CD14-positive monocyte (primary cell): ENCODE data around the gene SARS1. TPM values are rescaled to one million over a fixed set of nuclear protein-coding genes. Genes with fewer than 3 reads are reported as not detected.

Experiments used
- DNase-seq, 3 donors: peaks; one replicate each; pipeline ENCODE4 v3.0.0-alpha.2; 2011 to 2022
- H2AFZ ChIP-seq: 2 replicates; pipeline ENCODE4 v1.6.0; 2012; ENCODE audit warnings: mild to moderate bottlenecking, low read depth, low read length, inconsistent platforms; ENCODE audit not compliant: insufficient read depth, poor library complexity, severe bottlenecking
- H3K27ac ChIP-seq, 2 donors: 1 replicate in 1 of 2; 2 replicates in 1 of 2; pipeline ENCODE4 v1.5.1; 2012 to 2013; ENCODE audit warnings: low read length in 2 of 2, control low read depth in 1 of 2, inconsistent platforms in 1 of 2, low read depth in 1 of 2, mild to moderate bottlenecking in 1 of 2
- H3K27me3 ChIP-seq, 2 donors: one replicate each; pipeline versions ENCODE4 v1.6.0 to v1.6.1; 2011 to 2013; ENCODE audit warnings: low read length in 2 of 2; ENCODE audit not compliant: control insufficient read depth in 2 of 2, insufficient read depth in 2 of 2
- H3K36me3 ChIP-seq, 2 donors: replicated peaks in 1 of 2; 1 replicate in 1 of 2; 2 replicates in 1 of 2; pipeline versions ENCODE4 v1.5.1 to v1.6.1; 2012 to 2013; ENCODE audit warnings: low read length in 2 of 2, control low read depth in 1 of 2, inconsistent platforms in 1 of 2, mild to moderate bottlenecking in 1 of 2; ENCODE audit not compliant: insufficient read depth in 2 of 2, control insufficient read depth in 1 of 2
- H3K4me1 ChIP-seq, 2 donors: 1 replicate in 1 of 2; 2 replicates in 1 of 2; pipeline versions ENCODE4 v1.5.1 to v1.6.1; 2012 to 2013; ENCODE audit warnings: low read length in 2 of 2, control low read depth in 1 of 2, inconsistent platforms in 1 of 2, mild to moderate bottlenecking in 1 of 2, moderate library complexity in 1 of 2; ENCODE audit not compliant: insufficient read depth in 2 of 2, control insufficient read depth in 1 of 2
- H3K4me2 ChIP-seq: replicated peaks from 2 replicates; pipeline ENCODE3; 2012; ENCODE audit warnings: low read length, moderate library complexity, mild to moderate bottlenecking; ENCODE audit not compliant: poor library complexity, severe bottlenecking; ENCODE audit errors: extremely low read depth
- H3K4me3 ChIP-seq, 3 experiments: fragments of 200-600 bp in 1 of 3; sonication (generic) in 1 of 3; replicated peaks in 1 of 3; 1 replicate in 2 of 3; 2 replicates in 1 of 3; pipeline ENCODE4 v1.5.1; 2011 to 2013; ENCODE audit warnings: low read length in 3 of 3, mild to moderate bottlenecking in 3 of 3, control low read depth in 2 of 3, low read depth in 2 of 3, inconsistent platforms in 1 of 3, moderate library complexity in 1 of 3
- H3K79me2 ChIP-seq: 2 replicates; pipeline ENCODE4 v1.6.0; 2012; ENCODE audit warnings: mild to moderate bottlenecking, control low read depth, inconsistent platforms, low read length, moderate library complexity; ENCODE audit not compliant: insufficient read depth
- H3K9ac ChIP-seq: 2 replicates; pipeline ENCODE4 v1.6.0; 2017; ENCODE audit warnings: low read length, mild to moderate bottlenecking; ENCODE audit not compliant: insufficient read depth, poor library complexity, severe bottlenecking
- H3K9me3 ChIP-seq, 2 donors: replicated peaks in 1 of 2; 1 replicate in 1 of 2; 2 replicates in 1 of 2; pipeline versions ENCODE4 v1.5.1 to v1.6.1; 2012 to 2013; ENCODE audit warnings: low read length in 2 of 2, control low read depth in 1 of 2; ENCODE audit not compliant: control insufficient read depth in 1 of 2, insufficient read depth in 1 of 2
- H4K20me1 ChIP-seq: 2 replicates; pipeline ENCODE4 v1.6.0; 2012; ENCODE audit warnings: mild to moderate bottlenecking, low read length, control low read depth, moderate library complexity; ENCODE audit not compliant: insufficient read depth
- H3K27ac Mint-ChIP-seq, 7 donors: one replicate each; pipeline ENCODE4 v1.8.0; 2020; ENCODE audit warnings: mild to moderate bottlenecking in 7 of 7, mixed read lengths in 7 of 7, moderate library complexity in 6 of 7, inconsistent platforms in 2 of 7
- H3K27me3 Mint-ChIP-seq, 3 donors: one replicate each; pipeline ENCODE4 v1.8.0; 2021 to 2022; ENCODE audit warnings: low read depth in 3 of 3, mild to moderate bottlenecking in 3 of 3, mixed read lengths in 3 of 3, moderate library complexity in 3 of 3, inconsistent platforms in 1 of 3
- H3K36me3 Mint-ChIP-seq, 2 donors: one replicate each; pipeline ENCODE4 v1.8.0; 2020; ENCODE audit warnings: mixed read lengths in 2 of 2, inconsistent platforms in 1 of 2, mild to moderate bottlenecking in 1 of 2
- H3K4me1 Mint-ChIP-seq: one replicate; pipeline ENCODE4 v1.8.0; 2020; ENCODE audit warnings: mild to moderate bottlenecking, mixed read lengths
- H3K4me3 Mint-ChIP-seq, 2 donors: one replicate each; pipeline ENCODE4 v1.8.0; 2020; ENCODE audit warnings: mild to moderate bottlenecking in 2 of 2, mixed read lengths in 2 of 2, moderate library complexity in 1 of 2
- H3K9me3 Mint-ChIP-seq, 7 donors: one replicate each; pipeline ENCODE4 v1.8.0; 2020 to 2022; ENCODE audit warnings: mixed read lengths in 7 of 7, mild to moderate bottlenecking in 6 of 7, moderate library complexity in 6 of 7, inconsistent platforms in 2 of 7
- CTCF ChIP-seq: fragments of 200-600 bp; IDR thresholded peaks from one replicate; pipeline ENCODE4 v1.8.0; 2022; ENCODE audit warnings: antibody characterized with exemption, mild to moderate bottlenecking
- WGBS: methylation state at CpG from one replicate; pipeline ENCODE4 v1.1.5; 2013; ENCODE audit warnings: missing lambda C conversion rate; ENCODE audit not compliant: insufficient coverage; 5-methylcytosine and 5-hydroxymethylcytosine counted together
- intact Hi-C, 2 donors: fragments of 100-400 bp; cut with micrococcal nuclease; formaldehyde crosslinking; loops; one replicate each; pipeline versions ENCODE4 v1.15.0 to v1.15.1; 2023
- polyA plus RNA-seq, 3 donors: library from polyadenylated mRNA; depleted of rRNA in 1 of 3; unstranded in 2 of 3; stranded (reverse) in 1 of 3; fragments of 300-500 nt in 2 of 3; fragments of >200 nt in 1 of 3; fragmentation: Illumina TruSeq in 2 of 3; gene quantifications; 1 replicate in 2 of 3; 2 replicates in 1 of 3; pipeline ENCODE4 v1.2.3, GENCODE V29; 2012 to 2021

SARS1 gene
- polyA plus RNA-seq, 3 donors, result 70.1 to 107 (median 99.1) TPM

GRCh38 chr1:109188200-109188599 is 25.5 kb upstream of the SARS1 start:
- intact Hi-C loops, result no loop called here
- Histone ChIP-seq H3K9ac (no peak overlapping the region), H3K79me2 (no peaks in the 10 kb centered on the region), H3K27ac (no peak overlapping the region), H3K4me1 (peaks cover 34 to 52% of the 10 kb centered on the region in 2 donors), H3K9me3 (no peaks in the 10 kb centered on the region), H3K4me2 (no peak overlapping the region), H4K20me1 (no peaks in the 10 kb centered on the region), H3K36me3 (no peaks in the 10 kb centered on the region), H2AFZ (no peak overlapping the region), H3K4me3 (no peak overlapping the region), H3K27me3 (no peaks in the 10 kb centered on the region)
- H3K36me3 Mint-ChIP-seq, result no peaks in the 10 kb centered on the region
- 100% methylated on average over 2 of the region's 4 CpGs for WGBS
- no peak overlapping the region for H3K27ac Mint-ChIP-seq
- H3K27me3 Mint-ChIP-seq, result peaks cover 7 to 20% (median 14%) of the 10 kb centered on the region in 3 donors
- no peak overlapping the region for H3K4me3 Mint-ChIP-seq
- DNase-seq, result no peak
- H3K4me1 Mint-ChIP-seq, result peaks cover 53% of the 10 kb centered on the region
- peaks cover 0 to 2% (median 0%) of the 10 kb centered on the region in 7 donors for H3K9me3 Mint-ChIP-seq
- TF ChIP-seq CTCF, result no peak

- Histone ChIP-seq H3K4me3 (no peak overlapping the region), H3K4me2 (no peak overlapping the region), H3K36me3 (no peaks in the 10 kb centered on the region), H3K9ac (no peak overlapping the region), H4K20me1 (no peaks in the 10 kb centered on the region), H2AFZ (no peak overlapping the region), H3K4me1 (peaks cover 37 to 50% of the 10 kb centered on the region in 2 donors), H3K79me2 (no peaks in the 10 kb centered on the region), H3K27ac (no peak overlapping the region), H3K9me3 (no peaks in the 10 kb centered on the region), H3K27me3 (no peaks in the 10 kb centered on the region)
- Mint-ChIP-seq H3K27ac (no peak overlapping the region), H3K9me3 (peaks cover 0 to 2% (median 0%) of the 10 kb centered on the region in 7 donors), H3K4me3 (peak overlapping the region in 1 of 2 donors; percentile 51), H3K4me1 (peaks cover 54% of the 10 kb centered on the region), H3K36me3 (no peaks in the 10 kb centered on the region), H3K27me3 (peaks cover 7 to 20% (median 14%) of the 10 kb centered on the region in 3 donors)
- DNase-seq, result no peak
- intact Hi-C loops, result no loop called here
- WGBS, result 67% methylated on average over 3 of the region's 6 CpGs
- no peak for TF ChIP-seq CTCF
Observed at GRCh38 chr1:109188781-109189180, 24.9 kb upstream of the SARS1 start.
